K562 (cell line): ENCODE data around the gene IQCE. TPM values are rescaled to one million over a fixed set of nuclear protein-coding genes. Genes with fewer than 3 reads are reported as not detected.

Source experiments
- ATAC-seq: fragments of 200-7000 bp; cut with Tn5 transposase; 3 replicates; pipeline ENCODE4 v1.9.1; 2020; ENCODE audit warnings: moderate library complexity
- BruUV-seq: library from RNA; stranded (reverse); fragments of 400-500 nt; replicated peaks from 2 replicates; lab custom pipeline; 2021; lab: Mats Ljungman, UMichigan
- CTCF ChIA-PET: fragments of 300-600 bp; formaldehyde crosslinking; extraction: SDS; loops from one replicate; lab custom pipeline; 2021; ENCODE audit warnings: low intra/inter-chr PET ratio; lab: Yijun Ruan, JAX
- POLR2A ChIA-PET: fragments of 300-600, 350-650 bp; sonication (Branson Sonifier 250); formaldehyde crosslinking; extraction: SDS; loops from one replicate; lab custom pipeline; 2021; ENCODE audit warnings: antibody characterized with exemption, inconsistent platforms; lab: Yijun Ruan, JAX
- DNase-seq, 4 experiments: peaks; one replicate each; pipeline versions ENCODE4 v3.0.0 to v3.0.0-alpha.2; 2011 to 2018; ENCODE audit warnings: low spot score in 3 of 4, mixed read lengths in 3 of 4; ENCODE audit errors: extremely low read depth in 1 of 4
- FAIRE-seq: peaks from 2 replicates; lab custom pipeline; 2011; peaks lifted over from hg19 to GRCh38; lab: Jason Lieb, UNC
- H2AFZ ChIP-seq: 2 replicates; pipeline ENCODE4 v1.6.0; 2011; ENCODE audit warnings: low read depth, low read length, control low read depth, inconsistent platforms
- H3K27ac ChIP-seq: fragments of 200-600 bp; 3 replicates; pipeline ENCODE4 v1.8.0; 2011; ENCODE audit warnings: low read depth, mild to moderate bottlenecking, control low read depth, inconsistent platforms, low read length, moderate library complexity, mixed read lengths; ENCODE audit errors: extremely low read depth
- H3K27me3 ChIP-seq, 2 experiments: fragments of 300-600 bp in 1 of 2; 2 replicates in 1 of 2; 3 replicates in 1 of 2; pipeline versions ENCODE4 v1.6.0 to v1.8.0; 2011; ENCODE audit warnings: inconsistent platforms in 2 of 2, low read length in 2 of 2, mild to moderate bottlenecking in 1 of 2, mixed read lengths in 1 of 2, moderate library complexity in 1 of 2; ENCODE audit not compliant: control insufficient read depth in 2 of 2, insufficient read depth in 2 of 2
- H3K36me3 ChIP-seq: fragments of 300-600 bp; 3 replicates; pipeline ENCODE4 v1.8.0; 2011; ENCODE audit warnings: mild to moderate bottlenecking, low read length, inconsistent platforms; ENCODE audit not compliant: control insufficient read depth, insufficient read depth
- H3K4me1 ChIP-seq, 2 experiments: fragments of 200-600 bp in 1 of 2; replicated peaks in 1 of 2; 2 replicates in 1 of 2; 3 replicates in 1 of 2; pipeline versions ENCODE4 v1.5.1 to v1.8.0; 2011; ENCODE audit warnings: inconsistent platforms in 2 of 2, low read length in 2 of 2, mild to moderate bottlenecking in 1 of 2, mixed read lengths in 1 of 2, moderate library complexity in 1 of 2; ENCODE audit not compliant: control insufficient read depth in 2 of 2, insufficient read depth in 2 of 2
- H3K4me2 ChIP-seq: 2 replicates; pipeline ENCODE4 v1.6.1; 2011; ENCODE audit warnings: low read length, control low read depth, inconsistent platforms, mixed read lengths; ENCODE audit not compliant: insufficient read depth
- H3K4me3 ChIP-seq: fragments of 200-600 bp; sonication (generic), shearing (Covaris generic); 2 replicates; pipeline ENCODE4 v1.5.1; 2016; ENCODE audit warnings: control low read depth, inconsistent platforms
- H3K79me2 ChIP-seq: fragments of 200-600 bp; 3 replicates; pipeline ENCODE4 v1.8.0; 2011; ENCODE audit warnings: low read length, inconsistent platforms; ENCODE audit not compliant: control insufficient read depth, insufficient read depth
- H3K9ac ChIP-seq, 2 experiments: 2 replicates each; pipeline versions ENCODE4 v1.6.0 to v1.6.1; 2011; ENCODE audit warnings: low read depth in 2 of 2, low read length in 2 of 2, control low read depth in 1 of 2, inconsistent platforms in 1 of 2, mild to moderate bottlenecking in 1 of 2, mixed read lengths in 1 of 2; ENCODE audit not compliant: insufficient read depth in 1 of 2
- H3K9me1 ChIP-seq: one replicate; pipeline ENCODE4 v1.6.0; 2011; ENCODE audit warnings: inconsistent platforms, mild to moderate bottlenecking, low read length, moderate library complexity; ENCODE audit not compliant: control insufficient read depth, insufficient read depth
- H3K9me3 ChIP-seq: replicated peaks from 2 replicates; pipeline ENCODE4 v1.5.1; 2011; ENCODE audit warnings: low read depth, low read length, inconsistent platforms; ENCODE audit not compliant: control insufficient read depth, insufficient read depth
- H4K20me1 ChIP-seq: replicated peaks from 2 replicates; pipeline ENCODE4 v1.6.1; 2011; ENCODE audit warnings: low read length, inconsistent platforms, mixed read lengths; ENCODE audit not compliant: control insufficient read depth, insufficient read depth
- ARNT ChIP-seq, 2 experiments: fragments of 450-650 bp; IDR thresholded peaks; 2 replicates each; pipeline ENCODE4 v1.6.1; 2016; ENCODE audit warnings: mild to moderate bottlenecking in 1 of 2
- CGGBP1 ChIP-seq: fragments of 250-450 bp; sonication (Bioruptor Pico); IDR thresholded peaks from 2 replicates; pipeline ENCODE4 v1.9.0; 2021; ENCODE audit warnings: mild to moderate bottlenecking
- FOXM1 ChIP-seq, 2 experiments: fragments of 450-650 bp in 1 of 2; sonication (generic) in 1 of 2; formaldehyde crosslinking in 1 of 2; IDR thresholded peaks; 2 replicates each; pipeline versions ENCODE4 v1.6.1 to v1.9.0; 2017 to 2022; ENCODE audit warnings: low read depth in 2 of 2, mild to moderate bottlenecking in 2 of 2, missing genetic modification reagents in 1 of 2, moderate library complexity in 1 of 2
- IRF1 ChIP-seq: sonication (generic); formaldehyde crosslinking; IDR thresholded peaks from 2 replicates; pipeline ENCODE4 v1.8.0; 2022; ENCODE audit warnings: missing genetic modification reagents, mild to moderate bottlenecking, borderline replicate concordance
- JUNB ChIP-seq: fragments of 450-650 bp; formaldehyde crosslinking; conservative IDR thresholded peaks from 2 replicates; pipeline ENCODE4 v1.4.0; 2020; ENCODE audit warnings: mild to moderate bottlenecking
- PATZ1 ChIP-seq: fragments of 250-450 bp; sonication (Bioruptor Pico); IDR thresholded peaks from 2 replicates; pipeline ENCODE4 v1.5.0; 2020; ENCODE audit warnings: mild to moderate bottlenecking, borderline replicate concordance
- PCBP2 ChIP-seq: fragments of 200-400 bp; formaldehyde crosslinking; IDR thresholded peaks from 2 replicates; pipeline ENCODE4 v1.6.1; 2018; ENCODE audit warnings: low read length, low read depth, mild to moderate bottlenecking, moderate library complexity; ENCODE audit not compliant: poor library complexity, severe bottlenecking
- PPARD ChIP-seq: fragments of 250-450 bp; sonication (Bioruptor Pico); IDR thresholded peaks from 2 replicates; pipeline ENCODE4 v1.8.0; 2022; ENCODE audit warnings: inconsistent platforms, mild to moderate bottlenecking, moderate library complexity
- ZBTB49 ChIP-seq: sonication (generic); formaldehyde crosslinking; IDR thresholded peaks from 2 replicates; pipeline ENCODE4 v1.8.0; 2022; ENCODE audit warnings: missing genetic modification reagents, mild to moderate bottlenecking, borderline replicate concordance
- ZKSCAN1 ChIP-seq: fragments of 150-350 bp; IDR thresholded peaks from 2 replicates; pipeline ENCODE4 v1.6.1; 2016; ENCODE audit warnings: low read depth, low read length
- WGBS: fragments of 100-300 bp; shearing (Covaris generic); methylation state at CpG from one replicate; pipeline ENCODE4 v1.1.6; 2016; ENCODE audit warnings: low coverage, mixed read lengths; ENCODE audit not compliant: insufficient coverage; ENCODE audit errors: missing lambda C conversion rate; 5-methylcytosine and 5-hydroxymethylcytosine counted together
- in situ Hi-C: fragments of 300-500 bp; cut with MboI; formaldehyde crosslinking; loops from 4 replicates; pipeline ENCODE4 v1.15.0; 2018; ENCODE audit warnings: inconsistent platforms, mixed read lengths
- intact Hi-C: fragments of 100-400 bp; cut with micrococcal nuclease; formaldehyde crosslinking; loops from 2 replicates; pipeline ENCODE4 v1.14.2; 2022
- polyA plus RNA-seq, 8 experiments: library from polyadenylated mRNA; depleted of rRNA in 4 of 8; stranded (reverse) in 5 of 8; unstranded in 3 of 8; fragments of >200 nt; fragmentation: Nextera tagmentation in 2 of 8; fragmentation: Illumina TruSeq in 1 of 8; extraction: Ambion mirVana in 2 of 8; extraction: Trizol in 1 of 8; gene quantifications; 2 replicates each; pipeline versions ENCODE4 v1.2.1 to v1.2.3, GENCODE V29; 2011 to 2014; ENCODE audit warnings: inconsistent platforms in 1 of 8, missing spikeins in 1 of 8
- total RNA-seq, 7 experiments: library from RNA; depleted of rRNA in 6 of 7; stranded (reverse); fragments of >200 nt in 6 of 7; fragmentation: Illumina TruSeq in 2 of 7; extraction: Trizol in 2 of 7; gene quantifications; 2 replicates each; pipeline versions ENCODE4 v1.2.1 to v1.2.3, GENCODE V29; 2011 to 2021; ENCODE audit warnings: low replicate concordance in 1 of 7

Gene IQCE
- total and polyA plus RNA-seq, 9 of the 15 experiments (the other 6 are each of a cell fraction or from before 2014, with no cell fraction given) = 0.18 to 8.5 (median 4.2) TPM

- H3K4me1 ChIP-seq = peaks cover 4 to 69% of the 10 kb centered on the region in 2 experiments
- H3K79me2 ChIP-seq = no peaks in the 10 kb centered on the region
- FAIRE-seq (no peak), ATAC-seq (no peak), DNase-seq (no peak)
- peaks cover 5% of the 10 kb centered on the region; the same call in 1 of the 2 replicates for H4K20me1 ChIP-seq
- intact Hi-C loops = loop anchor here (10.0 kb wide), 1 partner anchor 94 kb away; no protein-coding TSS in a partner anchor
- peaks cover 3% of the 10 kb centered on the region for H3K9me1 ChIP-seq
- no peak overlapping the region; a peak in 1 of 4 replicates for H3K9ac ChIP-seq
- in situ Hi-C loops = no loop called here
- CTCF ChIA-PET = no interaction called here
- no peaks in the 10 kb centered on the region for H3K36me3 ChIP-seq
- BruUV-seq = no TSS peak
- POLR2A ChIA-PET = interaction anchor here (1.0 kb wide), 1 partner anchor 27 kb away, joined by 3 read pairs; the partner anchor contains the start of gene TTYH3
- H3K27ac ChIP-seq = no peak overlapping the region
- no peak overlapping the region for H3K4me3 ChIP-seq
- H2AFZ ChIP-seq = no peak overlapping the region
- no peak overlapping the region for H3K4me2 ChIP-seq
- no peaks in the 10 kb centered on the region for H3K9me3 ChIP-seq
- TF ChIP-seq PCBP2 = no peak
- TF ChIP-seq PATZ1 (CRISPR knock-in tag) = no peak
- TF ChIP-seq ARNT (IDR thresholded peaks at IDR 0.05) = no peak
- no peak for TF ChIP-seq CGGBP1
- no peak for TF ChIP-seq ZKSCAN1
- TF ChIP-seq IRF1 (CRISPR knock-in tag) = no peak
- no peak for TF ChIP-seq JUNB (CRISPR knock-in tag)
- TF ChIP-seq PPARD (CRISPR knock-in tag) = no peak
- TF ChIP-seq FOXM1 (IDR thresholded peaks at IDR 0.05; ENCODE audit: low read depth) = no peak
- no peak for TF ChIP-seq FOXM1 (CRISPR knock-in tag; IDR thresholded peaks at IDR 0.05; ENCODE audit: low read depth)
- TF ChIP-seq ZBTB49 = no peak
- WGBS = 26% methylated on average over 12 of the region's 15 CpGs
- H3K27me3 ChIP-seq = peaks cover 2 to 17% of the 10 kb centered on the region in 2 experiments; a peak in 2 of 5 replicates
Observed at GRCh38 chr7:2658941-2659340, 100.2 kb downstream of the IQCE start.
